ENCODE results near the gene PRPF31.

DNA sequence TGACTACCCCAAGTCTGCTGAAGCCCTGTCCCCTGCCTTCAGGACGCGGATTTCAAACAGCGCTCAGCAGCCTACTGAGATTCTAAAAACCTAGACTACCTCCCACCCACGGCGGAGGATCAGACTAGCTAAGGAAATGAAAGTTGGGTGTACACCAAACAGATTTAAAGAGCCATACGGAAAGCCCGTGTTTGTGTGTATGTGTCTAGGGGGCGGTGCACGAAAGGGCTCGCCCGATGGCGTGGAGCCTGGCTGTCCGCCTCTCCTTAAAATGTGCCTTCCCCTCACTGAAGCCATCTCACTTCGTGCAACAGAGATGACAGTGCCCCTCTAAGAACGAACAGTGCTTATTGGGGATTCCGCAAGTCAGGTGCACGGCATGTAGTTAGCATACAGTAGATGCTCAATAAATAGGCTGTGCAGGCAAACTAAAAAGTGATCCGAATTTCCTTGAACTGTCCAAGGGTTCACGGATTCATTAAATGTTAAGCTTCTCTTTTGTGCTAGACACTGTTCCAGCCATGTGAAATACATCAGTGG lies 43.3 kb downstream of the PRPF31 start:
- TF ChIP-seq, protein P1, sequence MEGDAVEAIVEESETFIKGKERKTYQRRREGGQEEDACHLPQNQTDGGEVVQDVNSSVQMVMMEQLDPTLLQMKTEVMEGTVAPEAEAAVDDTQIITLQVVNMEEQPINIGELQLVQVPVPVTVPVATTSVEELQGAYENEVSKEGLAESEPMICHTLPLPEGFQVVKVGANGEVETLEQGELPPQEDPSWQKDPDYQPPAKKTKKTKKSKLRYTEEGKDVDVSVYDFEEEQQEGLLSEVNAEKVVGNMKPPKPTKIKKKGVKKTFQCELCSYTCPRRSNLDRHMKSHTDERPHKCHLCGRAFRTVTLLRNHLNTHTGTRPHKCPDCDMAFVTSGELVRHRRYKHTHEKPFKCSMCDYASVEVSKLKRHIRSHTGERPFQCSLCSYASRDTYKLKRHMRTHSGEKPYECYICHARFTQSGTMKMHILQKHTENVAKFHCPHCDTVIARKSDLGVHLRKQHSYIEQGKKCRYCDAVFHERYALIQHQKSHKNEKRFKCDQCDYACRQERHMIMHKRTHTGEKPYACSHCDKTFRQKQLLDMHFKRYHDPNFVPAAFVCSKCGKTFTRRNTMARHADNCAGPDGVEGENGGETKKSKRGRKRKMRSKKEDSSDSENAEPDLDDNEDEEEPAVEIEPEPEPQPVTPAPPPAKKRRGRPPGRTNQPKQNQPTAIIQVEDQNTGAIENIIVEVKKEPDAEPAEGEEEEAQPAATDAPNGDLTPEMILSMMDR (IDR thresholded peaks at IDR 0.05), result no peak
- TF ChIP-seq POLR2AphosphoS5 (IDR thresholded peaks at IDR 0.05), result no peak
